NCI-H1694 treated with DMSO at 0.1 percent for 48 hours (cell line): ENCODE data around the gene MAGEA6.
"Not testable (repeated sequence)": the region's sequence is repeated elsewhere in the genome, so short reads cannot be mapped to it uniquely, and the experiment has no call there.

Experiments used
- DNase-seq: peaks from one replicate; lab custom pipeline; 2025; lab: John Stamatoyannopoulos, UW

MAGEA6 gene

GRCh38 chrX:152734143-152734858, 35.2 kb downstream of the MAGEA6 start:
- not testable (repeated sequence) for DNase-seq

GRCh38 chrX:152733261-152733975, 36.1 kb downstream of the MAGEA6 start, which contains the start of the genes CSAG1 and MAGEA12:
TSS of gene CSAG1 (minus strand) at chrX:152733721. CDS start at chrX:152732460, 1,261 bp downstream.
TSS of gene MAGEA12 (plus strand) at chrX:152733757. CDS start at chrX:152736162, 2,405 bp downstream.
- peak; percentile 61 for DNase-seq

GRCh38 chrX:152725409-152725808, 44.1 kb downstream of the MAGEA6 start:
- no peak for DNase-seq
